IPS-15b (cell line): ENCODE measurements around the gene STK10.

Experiments
- H3K27me3 ChIP-seq: one replicate; pipeline ENCODE4 v1.6.1; 2013; ENCODE audit warnings: low read length; ENCODE audit not compliant: control insufficient read depth, insufficient read depth
- H3K36me3 ChIP-seq: one replicate; pipeline ENCODE4 v1.6.1; 2013; ENCODE audit warnings: low read length; ENCODE audit not compliant: control insufficient read depth, insufficient read depth
- H3K4me1 ChIP-seq: one replicate; pipeline ENCODE4 v1.6.1; 2013; ENCODE audit warnings: mild to moderate bottlenecking, low read length; ENCODE audit not compliant: control insufficient read depth, insufficient read depth
- H3K4me3 ChIP-seq: one replicate; pipeline ENCODE4 v1.5.1; 2013; ENCODE audit warnings: low read depth, low read length
- H3K9ac ChIP-seq: one replicate; pipeline ENCODE4 v1.6.1; 2013; ENCODE audit warnings: low read depth, mild to moderate bottlenecking, low read length
- H3K9me3 ChIP-seq: one replicate; pipeline ENCODE4 v1.6.1; 2013; ENCODE audit warnings: mild to moderate bottlenecking, low read length; ENCODE audit not compliant: control insufficient read depth, insufficient read depth

Gene STK10

GRCh38 chr5:172110921-172111851, 76.8 kb downstream of the STK10 start:
- Histone ChIP-seq H3K27me3 (no peaks in the 10 kb centered on the region), H3K36me3 (no peaks in the 10 kb centered on the region), H3K4me3 (no peak overlapping the region), H3K9ac (peak overlapping the region; percentile 37), H3K4me1 (peaks cover 2% of the 10 kb centered on the region), H3K9me3 (no peaks in the 10 kb centered on the region)

- peak overlapping the region; percentile 37 for H3K9ac ChIP-seq
- H3K4me3 ChIP-seq: no peak overlapping the region
- H3K4me1 ChIP-seq: peaks cover 2% of the 10 kb centered on the region
- no peaks in the 10 kb centered on the region for H3K27me3 ChIP-seq
- H3K36me3 ChIP-seq: no peaks in the 10 kb centered on the region
- H3K9me3 ChIP-seq: no peaks in the 10 kb centered on the region
Observed at GRCh38 chr5:172110260-172110815, 77.7 kb downstream of the STK10 start.

DNA sequence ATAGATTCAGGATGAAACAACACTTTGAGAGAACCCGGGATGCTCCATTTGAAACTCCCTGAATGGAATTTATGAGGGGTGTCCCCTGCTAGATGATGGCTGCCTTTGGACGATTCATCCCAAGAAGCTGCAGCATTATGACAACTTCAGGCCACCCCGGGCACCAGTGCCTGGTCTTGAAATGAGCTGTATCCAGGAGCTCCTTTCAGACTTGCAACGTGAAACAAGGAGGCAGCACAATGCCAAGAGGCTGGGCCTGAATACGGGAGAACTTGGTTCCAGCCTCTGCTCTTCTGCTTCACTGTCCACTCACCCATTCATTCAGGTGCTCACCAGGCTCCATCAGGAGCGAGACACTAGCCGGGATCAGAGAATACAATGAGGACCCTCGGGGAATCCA, 78.3 kb downstream of the STK10 start:
- Histone ChIP-seq H3K27me3 (no peaks in the 10 kb centered on the region), H3K4me3 (no peak overlapping the region), H3K9ac (no peak overlapping the region), H3K36me3 (no peaks in the 10 kb centered on the region), H3K9me3 (no peaks in the 10 kb centered on the region), H3K4me1 (peaks cover 2% of the 10 kb centered on the region)

- H3K9ac ChIP-seq: no peak overlapping the region
- H3K4me3 ChIP-seq: no peak overlapping the region
- H3K9me3 ChIP-seq: no peaks in the 10 kb centered on the region
- H3K36me3 ChIP-seq: no peaks in the 10 kb centered on the region
- no peaks in the 10 kb centered on the region for H3K27me3 ChIP-seq
- H3K4me1 ChIP-seq: peaks cover 14% of the 10 kb centered on the region
Observed at GRCh38 chr5:172107571-172107970, 80.5 kb downstream of the STK10 start.

- H3K9me3 ChIP-seq: no peaks in the 10 kb centered on the region
- peak overlapping the region; percentile 26 for H3K4me3 ChIP-seq
- peaks cover 14% of the 10 kb centered on the region for H3K4me1 ChIP-seq
- no peaks in the 10 kb centered on the region for H3K27me3 ChIP-seq
- peaks cover 5% of the 10 kb centered on the region for H3K36me3 ChIP-seq
- H3K9ac ChIP-seq: no peak overlapping the region
Observed at GRCh38 chr5:172106511-172107356, 81.3 kb downstream of the STK10 start.

GRCh38 chr5:172105811-172106210, 82.2 kb downstream of the STK10 start:
- H3K4me1 ChIP-seq: peaks cover 14% of the 10 kb centered on the region

GRCh38 chr5:172104801-172105701, 83.0 kb downstream of the STK10 start:
- Histone ChIP-seq H3K27me3 (no peaks in the 10 kb centered on the region), H3K4me3 (no peak overlapping the region), H3K4me1 (peaks cover 14% of the 10 kb centered on the region), H3K36me3 (peaks cover 8% of the 10 kb centered on the region), H3K9ac (no peak overlapping the region), H3K9me3 (no peaks in the 10 kb centered on the region)

More at GRCh38 chr5:172105811-172106210, 82.2 kb downstream of the STK10 start:
- H3K9ac ChIP-seq: no peak overlapping the region
- H3K4me3 ChIP-seq: no peak overlapping the region
- no peaks in the 10 kb centered on the region for H3K9me3 ChIP-seq
- H3K36me3 ChIP-seq: peaks cover 8% of the 10 kb centered on the region
- no peaks in the 10 kb centered on the region for H3K27me3 ChIP-seq

- Histone ChIP-seq H3K4me1 (peaks cover 14% of the 10 kb centered on the region), H3K9ac (no peak overlapping the region), H3K9me3 (no peaks in the 10 kb centered on the region), H3K27me3 (no peaks in the 10 kb centered on the region), H3K36me3 (peaks cover 8% of the 10 kb centered on the region), H3K4me3 (no peak overlapping the region)
Observed at GRCh38 chr5:172104021-172104420, 84.0 kb downstream of the STK10 start.

DNA sequence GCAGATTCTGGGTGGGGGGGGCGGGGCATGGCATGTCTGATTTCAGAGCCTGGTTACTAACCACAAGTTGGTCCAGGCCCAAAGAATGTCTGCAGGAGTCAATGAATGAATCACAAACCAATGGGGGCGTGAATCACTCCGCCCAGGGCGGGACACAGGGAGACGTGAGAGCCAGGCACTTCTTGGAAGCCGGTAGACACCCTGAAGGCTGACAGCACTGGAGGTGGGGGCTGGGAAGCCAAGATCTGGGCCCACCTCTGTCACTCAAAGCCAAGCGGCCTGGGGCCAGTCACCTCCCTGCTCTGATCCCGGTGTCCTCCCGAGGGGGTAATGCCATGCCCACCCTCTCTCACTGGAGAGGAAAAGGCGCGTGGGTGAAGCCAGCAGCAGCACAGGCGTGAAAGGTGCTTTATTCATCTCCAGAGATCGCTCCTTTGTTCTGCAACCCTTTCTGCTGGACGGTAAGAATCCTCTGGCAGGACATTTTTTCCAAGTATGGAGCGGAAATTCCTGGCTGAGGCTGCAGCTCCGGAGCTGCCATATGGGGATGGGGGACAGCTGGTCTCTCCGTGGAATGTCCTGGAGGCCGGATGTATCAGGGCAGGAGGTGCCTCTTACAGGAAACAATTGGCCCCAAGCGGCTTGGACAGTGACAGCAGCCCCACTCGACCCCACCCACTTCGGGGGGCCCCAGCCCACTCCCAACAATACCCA, 85.0 kb downstream of the STK10 start:
- H3K36me3 ChIP-seq: peaks cover 8% of the 10 kb centered on the region
- H3K4me3 ChIP-seq: no peak overlapping the region
- H3K4me1 ChIP-seq: peaks cover 14% of the 10 kb centered on the region
- H3K9ac ChIP-seq: no peak overlapping the region
- no peaks in the 10 kb centered on the region for H3K27me3 ChIP-seq
- no peaks in the 10 kb centered on the region for H3K9me3 ChIP-seq

- Histone ChIP-seq H3K27me3 (no peaks in the 10 kb centered on the region), H3K36me3 (peaks cover 8% of the 10 kb centered on the region), H3K4me3 (no peak overlapping the region), H3K4me1 (peaks cover 14% of the 10 kb centered on the region), H3K9ac (no peak overlapping the region), H3K9me3 (no peaks in the 10 kb centered on the region)
Observed at GRCh38 chr5:172102218-172102870, 85.7 kb downstream of the STK10 start.
